Epidermal melanocyte (primary cell): ENCODE measurements around the gene ZDHHC15.
"Not testable (repeated sequence)": the region's sequence is repeated elsewhere in the genome, so short reads cannot be mapped to it uniquely, and the experiment has no call there.

Experiments used
- DNase-seq: peaks from one replicate; pipeline ENCODE4 v3.0.0; 2011; ENCODE audit warnings: low spot score; ENCODE audit not compliant: insufficient read length

ZDHHC15 gene, protein sequence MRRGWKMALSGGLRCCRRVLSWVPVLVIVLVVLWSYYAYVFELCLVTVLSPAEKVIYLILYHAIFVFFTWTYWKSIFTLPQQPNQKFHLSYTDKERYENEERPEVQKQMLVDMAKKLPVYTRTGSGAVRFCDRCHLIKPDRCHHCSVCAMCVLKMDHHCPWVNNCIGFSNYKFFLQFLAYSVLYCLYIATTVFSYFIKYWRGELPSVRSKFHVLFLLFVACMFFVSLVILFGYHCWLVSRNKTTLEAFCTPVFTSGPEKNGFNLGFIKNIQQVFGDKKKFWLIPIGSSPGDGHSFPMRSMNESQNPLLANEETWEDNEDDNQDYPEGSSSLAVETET

DNA sequence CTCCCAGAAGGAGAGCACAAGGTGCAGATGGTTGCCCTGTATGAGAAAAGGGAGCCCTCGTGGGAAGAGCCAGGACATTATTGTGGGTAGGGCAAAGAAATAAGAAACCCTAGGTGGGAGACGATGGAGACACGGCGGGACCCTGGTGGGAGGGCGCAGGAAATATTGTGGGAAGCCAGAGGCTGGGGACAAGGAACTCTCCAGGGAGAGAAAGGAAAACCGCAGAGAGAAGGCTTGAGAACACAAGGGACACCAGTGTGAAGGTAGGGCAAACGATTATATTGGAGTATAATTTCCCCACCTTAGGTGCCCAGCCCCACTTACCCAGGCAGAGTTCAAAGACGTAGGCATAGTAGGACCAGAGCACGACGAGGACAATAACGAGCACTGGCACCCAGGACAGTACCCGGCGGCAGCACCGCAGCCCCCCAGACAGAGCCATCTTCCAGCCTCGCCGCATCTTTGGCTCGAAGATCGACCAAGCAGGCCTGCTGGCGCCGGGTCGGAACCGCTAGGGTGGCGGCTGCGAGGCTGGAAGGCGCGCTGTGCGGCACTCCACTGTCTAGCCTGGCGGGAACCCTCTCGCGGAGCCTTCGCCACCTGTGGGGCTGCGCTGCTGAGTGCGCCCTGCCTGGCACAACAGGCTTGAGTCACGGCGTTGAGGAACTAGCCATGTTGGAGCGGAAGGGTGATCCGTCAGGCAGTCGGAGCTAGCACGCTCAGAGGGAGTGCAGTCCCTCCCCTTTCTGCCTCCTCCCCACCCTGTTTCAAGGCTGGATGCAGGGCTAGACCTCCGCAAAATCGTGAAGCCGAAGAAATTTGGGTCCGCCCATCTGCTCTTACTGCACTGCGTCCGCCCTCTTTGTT lies at the start of gene ZDHHC15:
Gene ZDHHC15, minus strand, starts transcription at position 473 of the 867 bp plus-strand sequence. Its CDS starts 13 bp downstream, at position 460.
- no peak for DNase-seq

DNA sequence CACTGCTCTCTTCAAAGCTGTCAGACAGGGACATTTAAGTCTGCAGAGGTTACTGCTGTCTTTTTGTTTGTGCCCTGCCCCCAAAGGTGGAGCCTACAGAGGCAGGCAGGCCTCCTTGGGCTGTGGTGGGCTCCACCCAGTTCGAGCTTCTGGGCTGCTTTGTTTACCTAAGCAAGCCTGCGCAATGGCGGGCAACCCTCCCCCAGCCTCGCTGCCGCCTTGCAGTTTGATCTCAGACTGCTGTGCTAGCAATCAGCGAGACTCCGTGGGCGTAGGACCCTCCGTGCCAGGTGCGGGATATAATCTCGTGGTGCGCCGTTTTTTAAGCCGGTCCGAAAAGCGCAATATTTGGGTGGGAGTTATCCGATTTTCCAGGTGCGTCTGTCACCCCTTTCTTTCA lies 37.7 kb upstream of the ZDHHC15 start:
- not testable (repeated sequence) for DNase-seq

DNA sequence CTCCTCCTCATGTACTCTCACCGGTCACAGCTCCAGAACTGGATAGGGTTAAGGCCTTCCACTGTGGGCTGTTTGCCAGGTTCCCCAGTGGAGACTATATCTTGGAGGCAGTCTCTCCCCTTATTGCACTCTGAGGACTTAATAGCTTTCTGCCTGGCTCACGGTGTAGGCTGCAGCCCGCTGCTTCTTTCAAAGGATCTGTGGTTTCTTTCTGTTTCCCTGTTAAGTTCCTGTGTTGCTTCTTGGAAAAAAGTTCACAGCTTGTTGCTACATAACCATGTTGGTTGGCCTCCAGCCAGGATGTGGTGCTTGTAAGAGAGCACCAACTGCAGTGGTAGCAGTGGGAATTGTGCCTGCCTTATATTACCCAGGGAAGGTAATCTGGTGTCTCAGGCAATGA lies 24.9 kb upstream of the ZDHHC15 start:
- DNase-seq, result no peak

DNA sequence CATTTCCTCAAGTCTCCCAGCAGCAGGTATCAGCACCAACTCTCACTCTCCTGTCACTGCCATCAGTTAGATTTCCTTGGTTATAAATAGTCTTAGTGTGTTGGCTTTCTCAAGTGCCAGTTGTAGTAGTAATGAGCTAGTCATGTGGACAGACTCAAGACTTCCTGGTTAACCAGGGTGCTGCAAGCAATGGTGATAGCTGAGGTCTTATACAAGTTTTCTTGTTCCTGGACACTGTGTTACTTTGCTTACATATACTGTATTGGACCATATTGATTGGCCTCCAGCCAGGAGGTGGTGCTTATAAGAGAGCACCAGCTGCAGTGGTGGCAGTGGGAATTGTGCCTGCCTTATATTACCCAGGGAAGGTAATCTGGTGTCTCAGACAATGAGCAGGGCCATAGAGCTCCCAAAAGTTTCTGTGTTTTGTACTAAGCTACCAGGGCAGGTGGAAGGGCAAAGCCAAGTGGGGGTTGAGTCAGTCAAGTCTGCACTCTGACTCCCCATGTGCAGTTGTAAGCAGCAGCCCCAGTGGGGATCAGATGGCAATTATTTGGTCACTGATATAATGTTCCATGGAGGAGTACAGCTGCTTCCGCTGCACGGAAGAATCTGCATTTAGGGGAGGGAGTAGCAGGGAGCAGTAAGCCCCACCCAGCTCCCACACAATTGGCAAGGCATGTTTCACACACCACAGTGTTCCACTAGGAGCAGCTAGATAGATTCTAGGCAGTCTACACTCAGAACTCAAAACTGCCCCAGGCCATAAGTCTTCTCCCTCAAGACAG lies 24.1 kb upstream of the ZDHHC15 start:
- no peak for DNase-seq

DNA sequence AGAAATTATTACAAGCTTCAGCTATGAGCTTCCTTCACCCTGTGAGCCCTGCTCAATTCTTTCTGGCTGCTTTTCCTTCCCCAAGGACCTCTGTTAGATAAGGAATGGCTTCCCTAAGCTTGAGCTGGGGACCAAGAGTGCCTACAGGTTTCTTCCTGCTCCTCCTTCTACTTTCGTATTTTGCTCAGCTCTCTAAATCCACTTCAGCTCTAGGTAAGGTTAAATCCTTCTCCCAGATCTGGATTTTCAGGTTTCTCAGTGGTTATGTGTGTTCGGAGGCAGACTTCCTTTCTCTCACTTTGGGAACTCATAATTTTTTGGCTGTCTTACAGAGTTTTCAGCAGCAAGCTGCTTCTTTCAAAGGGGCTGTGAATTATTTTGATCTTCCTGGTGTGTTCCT lies 21.9 kb upstream of the ZDHHC15 start:
- no peak for DNase-seq

DNA sequence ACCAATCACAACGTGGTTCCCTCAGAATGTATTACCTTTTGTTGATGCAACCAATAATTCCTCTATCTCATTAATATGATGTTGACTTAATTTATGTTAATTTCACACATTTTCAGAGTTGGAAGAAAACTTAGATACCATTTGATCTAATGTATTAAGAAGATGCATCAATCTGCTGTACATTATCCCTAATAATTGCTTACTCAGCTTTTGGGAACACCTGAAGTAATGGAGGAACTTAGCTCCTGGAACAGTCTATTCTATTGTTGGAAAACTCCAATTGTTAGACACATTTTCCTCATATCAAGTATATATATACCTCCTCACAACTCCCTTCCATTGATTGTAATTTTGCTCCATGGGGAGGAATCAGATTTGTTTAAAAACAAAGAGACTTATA lies 38.9 kb downstream of the ZDHHC15 start:
- no peak for DNase-seq

DNA sequence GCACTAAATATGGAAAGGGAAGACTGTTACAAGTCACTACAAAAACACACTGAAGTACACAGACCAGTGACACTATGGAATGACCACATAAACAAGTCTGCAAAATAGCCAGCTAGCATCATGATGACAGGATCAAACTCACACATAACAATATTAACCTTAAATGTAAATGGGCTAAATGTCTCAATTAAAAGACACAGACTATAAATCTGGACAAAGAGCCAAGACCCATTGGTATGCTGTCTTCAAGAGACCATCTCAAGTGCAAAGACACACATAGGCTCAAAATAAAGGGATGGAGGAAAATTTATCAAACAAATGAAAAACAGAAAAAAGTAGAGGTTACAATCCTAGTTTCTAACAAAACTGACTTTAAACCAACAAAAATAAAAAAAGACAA lies 61.1 kb downstream of the ZDHHC15 start:
- not testable (repeated sequence) for DNase-seq

DNA sequence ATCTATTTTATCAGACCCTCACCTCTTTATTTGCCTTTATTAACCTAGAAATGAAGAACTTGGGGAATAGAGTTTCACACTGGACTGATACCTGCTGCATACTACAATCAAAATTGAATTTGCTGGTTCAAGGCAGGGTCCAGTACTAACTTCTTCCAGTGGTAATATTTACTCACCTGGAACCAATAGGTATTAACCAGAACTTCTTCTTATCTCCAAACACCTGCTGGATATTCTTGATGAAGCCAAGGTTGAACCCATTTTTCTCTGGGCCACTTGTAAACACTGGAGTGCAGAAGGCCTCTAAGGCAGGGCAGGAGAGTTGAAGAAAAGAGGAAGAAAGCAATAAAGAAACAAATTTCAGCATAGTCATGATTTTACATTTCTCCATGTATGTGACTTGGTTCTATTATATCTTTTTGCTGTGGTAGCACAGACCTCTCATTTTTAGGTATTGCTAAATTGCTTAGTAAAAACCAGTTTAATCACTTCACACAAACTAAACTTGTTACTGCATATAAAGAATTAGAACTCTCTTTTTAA lies 101.1 kb downstream of the ZDHHC15 start:
- no peak for DNase-seq

DNA sequence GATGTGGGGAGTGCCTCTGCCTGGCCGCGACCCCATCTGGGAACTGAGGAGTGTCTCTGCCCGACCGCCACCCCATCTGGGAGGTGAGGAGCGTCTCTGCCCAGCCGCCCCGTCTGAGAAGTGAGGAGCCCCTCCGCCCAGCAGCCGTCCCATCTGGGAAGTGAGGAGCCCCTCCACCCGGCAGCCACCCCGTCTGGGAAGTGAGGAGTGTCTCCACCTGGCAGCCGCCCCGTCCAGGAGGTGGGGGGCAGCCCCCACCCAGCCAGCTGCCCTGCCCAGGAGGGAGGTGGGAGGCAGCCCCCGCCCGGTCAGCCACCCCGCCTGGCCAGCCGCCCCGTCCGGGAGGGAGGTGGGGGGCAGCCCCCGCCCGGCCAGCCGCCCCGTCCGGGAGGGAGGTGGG lies 115.7 kb downstream of the ZDHHC15 start:
- DNase-seq, result not testable (repeated sequence)

DNA sequence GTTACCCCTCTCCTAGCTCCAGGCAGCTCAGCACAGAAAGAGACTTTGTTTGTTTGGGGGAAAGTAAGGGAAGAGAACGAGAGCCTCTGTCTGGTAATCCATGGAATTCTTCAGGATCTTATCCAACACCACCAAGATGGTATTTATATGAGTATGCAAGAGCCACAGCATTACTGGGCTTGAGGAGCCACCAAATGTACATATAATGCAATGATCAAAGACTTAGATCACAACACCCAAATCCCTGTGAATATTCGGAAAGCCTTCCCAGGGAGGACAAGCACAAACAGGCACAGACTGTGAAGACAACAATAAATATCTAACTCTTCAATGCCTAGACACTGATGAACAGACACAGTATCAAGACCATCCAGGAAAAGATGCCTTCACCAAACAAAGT lies 132.4 kb downstream of the ZDHHC15 start:
- DNase-seq, result no peak

DNA sequence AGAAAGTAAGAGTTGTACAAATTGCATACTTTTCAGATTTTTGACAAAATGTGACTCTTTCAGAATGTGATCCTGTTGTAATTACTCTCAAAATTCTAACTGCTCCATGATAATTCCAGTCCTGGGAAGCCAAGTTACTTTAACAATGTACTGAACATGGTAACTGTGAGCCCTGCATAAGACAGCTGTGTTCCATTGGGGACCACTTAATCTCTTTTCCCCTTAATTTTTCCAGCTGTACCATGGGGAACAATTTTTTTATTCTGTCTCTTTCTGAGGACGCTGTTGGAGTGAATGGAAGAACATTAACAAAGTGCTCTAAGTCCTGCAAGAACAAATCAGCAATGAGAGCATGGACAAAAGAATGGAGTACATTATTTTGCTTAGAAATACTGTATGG lies 153.1 kb downstream of the ZDHHC15 start:
- DNase-seq, result no peak

DNA sequence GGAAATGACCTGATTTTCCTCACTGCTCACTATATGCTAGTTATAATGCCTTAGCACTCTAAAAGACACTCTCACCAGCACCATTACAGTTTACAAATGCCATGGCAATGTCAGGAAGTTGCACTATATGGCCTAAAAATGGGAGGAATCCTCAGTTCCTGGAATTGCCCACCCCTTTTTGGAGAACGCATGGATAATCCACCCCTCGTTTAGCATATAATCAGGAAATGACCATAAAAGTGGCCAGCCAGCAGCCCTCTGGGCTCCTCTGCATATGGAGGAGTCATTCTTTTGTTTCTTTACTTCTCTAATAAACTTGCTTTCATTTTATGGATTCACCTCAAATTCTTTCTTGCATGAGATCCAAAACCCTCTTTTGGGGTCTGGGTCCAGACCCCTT lies 156.0 kb downstream of the ZDHHC15 start:
- DNase-seq, result no peak

DNA sequence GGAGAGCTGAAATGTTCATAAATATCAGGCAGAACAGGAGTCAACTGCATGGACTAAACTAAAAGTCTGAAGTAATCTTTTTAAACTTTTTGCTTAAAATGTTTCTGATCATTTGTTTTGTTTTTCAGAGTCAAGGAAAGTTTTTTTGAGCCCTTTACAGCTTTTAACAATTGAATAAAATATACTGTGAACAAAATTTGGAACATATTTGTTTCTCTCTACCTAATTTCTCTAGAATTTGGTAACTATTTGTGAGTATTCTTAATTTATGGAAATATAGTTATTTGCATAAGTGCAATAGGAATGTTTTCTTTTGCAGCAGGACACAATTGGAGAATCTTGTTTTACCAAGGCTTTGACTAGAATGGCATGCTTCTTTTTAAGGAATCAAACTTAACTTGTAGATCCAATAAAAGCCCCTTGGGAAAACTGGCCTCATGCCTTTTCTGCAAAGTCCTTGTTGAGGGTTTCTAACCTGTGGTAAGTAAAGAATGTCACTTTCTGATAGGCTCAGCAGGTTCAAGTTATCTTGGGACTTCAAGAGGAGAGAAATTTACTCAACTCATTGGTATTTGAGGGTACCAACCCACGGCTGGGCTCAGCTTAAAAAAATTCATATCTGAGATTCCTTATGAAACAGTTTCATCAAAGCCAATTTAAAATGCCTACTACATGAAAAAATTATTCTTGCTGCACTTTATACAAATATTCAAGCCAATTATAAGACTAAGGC lies 157.4 kb downstream of the ZDHHC15 start:
- no peak for DNase-seq

DNA sequence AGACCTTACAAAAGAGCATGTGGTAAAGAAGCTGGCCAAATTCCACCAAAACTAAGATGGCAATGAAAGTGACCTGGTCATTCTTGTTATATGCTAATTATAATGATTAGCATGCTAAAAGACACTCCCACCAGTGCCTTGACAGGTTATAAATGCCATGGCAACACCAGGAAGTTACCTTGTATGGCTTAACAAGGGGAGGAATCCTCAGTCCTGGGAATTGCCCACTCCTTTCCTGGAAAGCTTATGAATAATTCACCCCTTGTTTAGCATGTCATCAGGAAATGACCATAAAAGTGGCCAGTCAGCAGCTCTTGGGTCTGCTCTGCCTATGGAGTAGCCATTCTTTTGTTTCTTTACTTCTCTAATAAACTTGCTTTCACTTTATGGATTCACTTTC lies 161.0 kb downstream of the ZDHHC15 start:
- DNase-seq, result no peak

DNA sequence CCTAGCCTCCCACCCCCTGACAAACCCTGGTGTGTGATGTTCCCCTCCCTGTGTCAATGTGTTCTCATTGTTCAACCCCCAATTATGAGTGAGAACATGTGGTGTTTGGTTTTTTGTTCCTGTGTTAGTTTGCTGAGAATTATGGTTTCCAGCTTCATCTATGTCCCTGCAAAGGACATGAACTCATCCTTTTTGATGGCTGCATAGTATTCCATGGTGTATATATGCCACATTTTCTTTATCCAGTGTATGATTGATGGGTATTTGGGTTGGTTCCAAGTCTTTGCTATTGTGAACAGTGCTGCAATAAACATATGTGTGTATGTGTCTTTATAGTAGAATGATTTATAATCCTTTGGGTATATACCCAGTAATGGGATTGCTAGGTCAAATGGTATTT lies 174.2 kb downstream of the ZDHHC15 start:
- DNase-seq, result not testable (repeated sequence)

DNA sequence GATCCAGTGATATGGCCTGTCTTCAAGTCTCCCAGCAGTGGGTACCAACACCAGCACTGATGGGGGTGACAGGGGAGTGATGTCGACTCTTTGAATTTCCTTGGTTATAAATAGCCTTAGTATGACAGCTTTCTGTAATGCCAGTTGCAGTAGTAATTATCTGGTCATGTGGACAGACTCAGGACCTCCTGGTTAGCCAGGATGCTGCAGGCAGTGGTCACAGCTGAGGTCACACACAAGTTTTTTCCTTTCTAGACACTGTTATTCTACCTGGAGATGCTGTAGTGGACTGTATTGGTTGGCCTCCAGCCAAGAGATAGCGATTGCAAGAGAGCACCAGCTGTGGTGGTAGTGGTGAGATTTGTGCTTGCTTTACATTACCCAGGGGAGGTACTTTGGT lies 185.3 kb downstream of the ZDHHC15 start:
- DNase-seq, result no peak

DNA sequence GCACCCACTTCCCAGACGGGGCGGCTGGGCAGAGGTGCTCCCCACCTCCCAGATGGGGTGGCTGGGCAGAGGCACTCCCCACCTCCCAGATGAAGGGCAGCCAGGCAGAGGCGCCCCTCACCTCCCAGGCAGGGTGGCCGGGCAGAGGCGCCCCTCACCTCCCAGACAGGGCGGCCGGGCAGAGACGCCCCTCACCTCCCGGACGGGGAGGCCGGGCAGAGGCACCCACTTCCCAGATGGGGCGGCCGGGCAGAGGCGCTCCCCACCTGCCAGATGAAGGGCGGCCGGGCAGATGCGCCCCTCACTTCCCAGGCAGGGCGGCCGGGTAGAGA lies 187.7 kb downstream of the ZDHHC15 start:
- no peak for DNase-seq

DNA sequence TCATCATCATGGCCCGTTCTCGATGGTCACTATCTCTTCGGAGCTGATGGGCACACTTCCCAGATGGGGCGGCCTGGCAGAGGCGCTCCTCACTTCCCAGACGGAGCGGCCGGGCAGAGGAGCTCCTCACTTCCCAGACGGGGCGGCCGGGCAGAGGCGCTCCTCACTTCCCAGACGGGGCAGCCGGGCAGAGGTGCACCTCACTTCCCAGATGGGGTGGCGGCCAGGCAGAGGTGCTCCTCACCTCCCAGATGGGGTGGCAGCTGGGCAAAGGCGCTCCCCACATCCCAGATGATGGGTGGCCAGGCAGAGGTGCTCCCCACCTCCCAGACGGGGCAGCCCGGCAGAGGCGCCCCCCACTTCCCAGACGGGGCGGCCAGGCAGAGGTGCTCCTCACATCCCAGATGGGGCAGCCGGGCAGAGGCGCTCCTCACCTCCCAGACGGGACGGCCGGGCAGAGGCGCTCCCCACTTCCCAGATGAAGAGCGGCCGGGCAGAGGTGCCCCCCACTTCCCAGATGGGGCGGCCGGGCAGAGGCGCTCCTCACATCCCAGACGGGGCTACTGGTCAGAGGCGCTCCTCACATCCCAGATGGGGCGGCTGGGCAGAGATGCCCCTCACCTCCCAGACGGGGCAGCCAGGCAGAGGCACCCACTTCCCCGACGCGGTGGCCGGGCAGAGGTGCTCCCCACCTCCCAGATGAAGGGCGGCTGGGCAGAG lies 188.3 kb downstream of the ZDHHC15 start:
- DNase-seq, result not testable (repeated sequence)

DNA sequence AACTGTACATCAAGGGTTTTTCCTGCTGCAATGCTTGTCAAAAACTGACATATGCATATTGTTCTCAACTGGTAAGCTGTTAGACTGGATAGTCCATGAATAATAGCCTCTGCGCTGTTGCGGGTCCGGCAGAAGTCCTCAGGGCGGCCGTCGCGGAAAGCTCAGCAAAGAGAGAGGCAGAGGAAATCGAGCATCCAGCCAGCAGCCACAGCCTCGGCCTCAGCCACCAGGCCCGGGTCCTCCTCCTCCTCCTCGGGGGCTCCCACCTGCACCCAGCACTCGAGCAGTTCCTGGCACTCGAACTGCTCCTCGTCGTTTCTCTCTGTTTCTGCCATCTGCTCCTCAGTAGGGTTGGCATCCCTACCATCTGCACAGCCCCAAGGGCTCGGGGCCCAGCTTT lies 195.2 kb downstream of the ZDHHC15 start:
- DNase-seq, result no peak
